Heart left ventricle (tissue), 16 donors: ENCODE results near the gene ATRX. TPM values are rescaled to one million over a fixed set of nuclear protein-coding genes. Genes with fewer than 3 reads are reported as not detected.
A peak's percentile ranks its signal among the peaks of the same experiment; 100 is the strongest.
"Not testable (repeated sequence)": the region's sequence is repeated elsewhere in the genome, so short reads cannot be mapped to it uniquely, and the experiment has no call there.

Experiments used
- ATAC-seq, 4 donors: fragments of 200-7000 bp; cut with Tn5 transposase; one replicate each; pipeline ENCODE4 v1.9.1; 2020 to 2022; ENCODE audit warnings: moderate library complexity in 4 of 4, mild to moderate bottlenecking in 3 of 4, moderate number of reproducible peaks in 1 of 4
- DNase-seq, 5 donors: peaks; one replicate each; pipeline ENCODE4 v3.0.0-alpha.2; 2020
- H3K27ac ChIP-seq, 12 donors: fragments of 200-600 bp; sonication (generic) in 4 of 12; one replicate each; pipeline versions ENCODE4 v1.5.0 to v1.8.0; 2016 to 2022; ENCODE audit warnings: mild to moderate bottlenecking in 2 of 12
- H3K27me3 ChIP-seq, 9 donors: fragments of 200-600 bp; sonication (generic) in 2 of 9; one replicate each; pipeline versions ENCODE4 v1.5.1 to v1.8.0; 2016 to 2022; ENCODE audit warnings: mild to moderate bottlenecking in 3 of 9
- H3K36me3 ChIP-seq, 9 donors: fragments of 200-600 bp; sonication (generic) in 2 of 9; one replicate each; pipeline versions ENCODE4 v1.5.0 to v1.8.0; 2018 to 2022; ENCODE audit warnings: mild to moderate bottlenecking in 2 of 9
- H3K4me1 ChIP-seq, 12 donors: fragments of 200-600 bp; sonication (generic) in 4 of 12; one replicate each; pipeline versions ENCODE4 v1.5.0 to v1.8.0; 2016 to 2022; ENCODE audit warnings: mild to moderate bottlenecking in 3 of 12
- H3K4me3 ChIP-seq, 12 donors: fragments of 200-600 bp; sonication (generic) in 4 of 12; one replicate each; pipeline versions ENCODE4 v1.5.0 to v1.8.0; 2017 to 2022; ENCODE audit warnings: mild to moderate bottlenecking in 9 of 12, moderate library complexity in 4 of 12
- H3K9me3 ChIP-seq, 12 donors: fragments of 200-600 bp; sonication (generic) in 4 of 12; one replicate each; pipeline versions ENCODE4 v1.5.0 to v1.8.0; 2016 to 2022; ENCODE audit warnings: mild to moderate bottlenecking in 1 of 12
- CTCF ChIP-seq, 12 donors: fragments of 200-600 bp; sonication (generic) in 4 of 12; IDR thresholded peaks; one replicate each; pipeline versions ENCODE4 v1.5.0 to v1.8.0; 2018 to 2022; ENCODE audit warnings: antibody characterized with exemption in 12 of 12, mild to moderate bottlenecking in 5 of 12
- POLR2A ChIP-seq, 2 donors: fragments of 450-650 bp; IDR thresholded peaks; one replicate each; pipeline ENCODE4 v1.6.1; 2017; ENCODE audit warnings: antibody characterized with exemption in 2 of 2, mild to moderate bottlenecking in 2 of 2, moderate library complexity in 2 of 2
- WGBS, 4 donors: extraction: QIAGEN DNeasy Blood & Tissue Kit in 2 of 4; methylation state at CpG; one replicate each; pipeline versions ENCODE4 v1.1.5 to v1.1.7; 2013 to 2018; 5-methylcytosine and 5-hydroxymethylcytosine counted together
- intact Hi-C, 10 donors: fragments of 100-400 bp; cut with DNase I; formaldehyde crosslinking; loops; one replicate each; pipeline versions ENCODE4 v1.11.1 to v1.14.2; 2022
- long read RNA-seq, 3 donors: library from polyadenylated mRNA; unstranded; transcript quantifications; one replicate each; pipeline ENCODE4 v2.0.0, GENCODE V29; 2020 to 2021
- polyA plus RNA-seq, 2 donors: library from polyadenylated mRNA; stranded (reverse); fragments of 200-250 nt; gene quantifications; one replicate each; pipeline ENCODE4 v1.2.3, GENCODE V29; 2013
- total RNA-seq, 9 donors: library from RNA; depleted of rRNA in 2 of 9; stranded (reverse); fragments of >200 nt in 2 of 9; fragmentation: NEBNext Ultra II Directional in 3 of 9; extraction: Animal tissue kit (Norgen Biotek cat#: 25700) in 3 of 9; gene quantifications; one replicate each; pipeline versions ENCODE4 v1.1.0 to v1.2.4, GENCODE V29; 2016 to 2023
- donor health status: ischemic (EF 13 %, LVEDD 7.1; RV severe dilation, severe dysfunction).
- donor health status: healthy with polysubstance abuse.
- donor health status: DM: no; HTN: yes; CAD: no.
- donor health status: DM: no; HTN: no; CAD: no.
- donor health status: ischemic (EF 25% LVEDD 6.9; RV normal size, moderate dysfunction).
- donor health status: ischemic (EF 25% LVEDD 5.7; RV mildly dilated, moderate dysfunction).
- donor health status: healthy.
- donor health status: DM: yes; HTN: yes; CAD: no.
- donor health status: ischemic (EF 35%, LVEDD 5.7; RV mildly dilated, moderate dysfunction).
- donor health status: nonischemic (EF 11% LVEDD 7.7; RV severe dilation, severe dysfunction).
- donor health status: DM: yes; HTN: yes; CAD: no.
- donor health status: PGD.
- donor health status: ischemic (EF 29% LVEDD 5.4; RV normal size, mild dysfunction).
- donor health status: nonischemic (EF 23%, LVEDD 6.1; RV moderate dilation, normal function).

The ATRX gene, protein sequence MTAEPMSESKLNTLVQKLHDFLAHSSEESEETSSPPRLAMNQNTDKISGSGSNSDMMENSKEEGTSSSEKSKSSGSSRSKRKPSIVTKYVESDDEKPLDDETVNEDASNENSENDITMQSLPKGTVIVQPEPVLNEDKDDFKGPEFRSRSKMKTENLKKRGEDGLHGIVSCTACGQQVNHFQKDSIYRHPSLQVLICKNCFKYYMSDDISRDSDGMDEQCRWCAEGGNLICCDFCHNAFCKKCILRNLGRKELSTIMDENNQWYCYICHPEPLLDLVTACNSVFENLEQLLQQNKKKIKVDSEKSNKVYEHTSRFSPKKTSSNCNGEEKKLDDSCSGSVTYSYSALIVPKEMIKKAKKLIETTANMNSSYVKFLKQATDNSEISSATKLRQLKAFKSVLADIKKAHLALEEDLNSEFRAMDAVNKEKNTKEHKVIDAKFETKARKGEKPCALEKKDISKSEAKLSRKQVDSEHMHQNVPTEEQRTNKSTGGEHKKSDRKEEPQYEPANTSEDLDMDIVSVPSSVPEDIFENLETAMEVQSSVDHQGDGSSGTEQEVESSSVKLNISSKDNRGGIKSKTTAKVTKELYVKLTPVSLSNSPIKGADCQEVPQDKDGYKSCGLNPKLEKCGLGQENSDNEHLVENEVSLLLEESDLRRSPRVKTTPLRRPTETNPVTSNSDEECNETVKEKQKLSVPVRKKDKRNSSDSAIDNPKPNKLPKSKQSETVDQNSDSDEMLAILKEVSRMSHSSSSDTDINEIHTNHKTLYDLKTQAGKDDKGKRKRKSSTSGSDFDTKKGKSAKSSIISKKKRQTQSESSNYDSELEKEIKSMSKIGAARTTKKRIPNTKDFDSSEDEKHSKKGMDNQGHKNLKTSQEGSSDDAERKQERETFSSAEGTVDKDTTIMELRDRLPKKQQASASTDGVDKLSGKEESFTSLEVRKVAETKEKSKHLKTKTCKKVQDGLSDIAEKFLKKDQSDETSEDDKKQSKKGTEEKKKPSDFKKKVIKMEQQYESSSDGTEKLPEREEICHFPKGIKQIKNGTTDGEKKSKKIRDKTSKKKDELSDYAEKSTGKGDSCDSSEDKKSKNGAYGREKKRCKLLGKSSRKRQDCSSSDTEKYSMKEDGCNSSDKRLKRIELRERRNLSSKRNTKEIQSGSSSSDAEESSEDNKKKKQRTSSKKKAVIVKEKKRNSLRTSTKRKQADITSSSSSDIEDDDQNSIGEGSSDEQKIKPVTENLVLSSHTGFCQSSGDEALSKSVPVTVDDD (N-terminal part only)
- total RNA-seq (100 to 1,000 TPM in 1 of 9 donors, 10 to 100 TPM in 8; 52.4 to 102 (median 85.0) TPM), polyA plus RNA-seq (10 to 100 TPM; 24.6 to 27.8 TPM)
- long read RNA-seq, donor 1, transcript ATRX-213 (10 exons, 3,071 nt): major isoform, 9 of 135 reads
- long read RNA-seq, donor 1, partial matches to known transcripts: 106 of 135 reads
- long read RNA-seq, donor 1, other reads (novel, unspliced or antisense): 20 of 135 reads
- long read RNA-seq, donor 2, transcript ATRX-211 (8 exons, 1,860 nt): major isoform, 5 of 295 reads
- long read RNA-seq, donor 2, transcript ATRX-213 (10 exons, 3,071 nt): major isoform, 5 of 295 reads
- long read RNA-seq, donor 2, partial matches to known transcripts: 194 of 295 reads
- long read RNA-seq, donor 2, other reads (novel, unspliced or antisense): 90 of 295 reads
- long read RNA-seq, donor 3, partial matches to known transcripts: 77 of 125 reads
- long read RNA-seq, donor 3, other reads (novel, unspliced or antisense): 43 of 125 reads

- intact Hi-C loops: loop anchor here in 4 of 10 donors (10.0 kb wide), 2 partner anchors 91 to 109 kb away; partner anchors contain the start of genes COX7B (in 4 of the 4) and MAGT1 (in 4 of the 4)
Measured at GRCh38 chrX:77785486-77786364, at the start of gene ATRX. ATRX (minus strand) TSS chrX:77786216; CDS start chrX:77786001, 215 bp downstream.

GRCh38 chrX:77831544-77831943, 45.5 kb upstream of the ATRX start:
- intact Hi-C loops, ATAC-seq: not testable (repeated sequence)

More at GRCh38 chrX:77785486-77786364, at the start of gene ATRX:
- H3K9me3 ChIP-seq: no peaks in the 10 kb centered on the region
- H3K27ac ChIP-seq: peak within 1 kb of the TSS; percentile 78 to 95 (median 89)
- peaks cover 0 to 33% (median 7%) of the 10 kb centered on the region in 12 donors for H3K4me1 ChIP-seq
- H3K36me3 ChIP-seq: no peaks in the 10 kb centered on the region
- H3K27me3 ChIP-seq: no peaks in the 10 kb centered on the region
- peak within 1 kb of the TSS; percentile 50 to 94 (median 68) for H3K4me3 ChIP-seq
- 0 to 36% (median 16%) methylated on average over 36 to 60 of the region's 61 CpGs for WGBS, 4 donors
- peak; percentile 90 to 96 (median 93) for ATAC-seq
- TF ChIP-seq CTCF (IDR thresholded peaks at IDR 0.05) (no peak), POLR2A (IDR thresholded peaks at IDR 0.05) (peak in 1 of 2 donors; percentile 26)
- peak; percentile 72 to 80 (median 75) for DNase-seq

GRCh38 chrX:77821989-77822388, 36.0 kb upstream of the ATRX start:
- 82 to 100% (median 88%) methylated on average over 2 of the region's 2 CpGs for WGBS, 4 donors
- ATAC-seq, H3K27ac ChIP-seq, H3K9me3 ChIP-seq, H3K27me3 ChIP-seq, DNase-seq, H3K4me3 ChIP-seq, H3K4me1 ChIP-seq, intact Hi-C loops: not testable (repeated sequence)
- H3K36me3 ChIP-seq: peaks cover 0 to 20% (median 8%) of the 10 kb centered on the region in 9 donors

More at GRCh38 chrX:77831544-77831943, 45.5 kb upstream of the ATRX start:
- 89 to 97% (median 94%) methylated on average over 5 of the region's 5 CpGs for WGBS, 4 donors
- not testable (repeated sequence) for H3K4me1 ChIP-seq, H3K27ac ChIP-seq, H3K27me3 ChIP-seq, H3K4me3 ChIP-seq, DNase-seq, H3K9me3 ChIP-seq
- peaks cover 0 to 38% (median 18%) of the 10 kb centered on the region in 9 donors for H3K36me3 ChIP-seq
